ENCODE measurements around the gene KLRF1.

DNA sequence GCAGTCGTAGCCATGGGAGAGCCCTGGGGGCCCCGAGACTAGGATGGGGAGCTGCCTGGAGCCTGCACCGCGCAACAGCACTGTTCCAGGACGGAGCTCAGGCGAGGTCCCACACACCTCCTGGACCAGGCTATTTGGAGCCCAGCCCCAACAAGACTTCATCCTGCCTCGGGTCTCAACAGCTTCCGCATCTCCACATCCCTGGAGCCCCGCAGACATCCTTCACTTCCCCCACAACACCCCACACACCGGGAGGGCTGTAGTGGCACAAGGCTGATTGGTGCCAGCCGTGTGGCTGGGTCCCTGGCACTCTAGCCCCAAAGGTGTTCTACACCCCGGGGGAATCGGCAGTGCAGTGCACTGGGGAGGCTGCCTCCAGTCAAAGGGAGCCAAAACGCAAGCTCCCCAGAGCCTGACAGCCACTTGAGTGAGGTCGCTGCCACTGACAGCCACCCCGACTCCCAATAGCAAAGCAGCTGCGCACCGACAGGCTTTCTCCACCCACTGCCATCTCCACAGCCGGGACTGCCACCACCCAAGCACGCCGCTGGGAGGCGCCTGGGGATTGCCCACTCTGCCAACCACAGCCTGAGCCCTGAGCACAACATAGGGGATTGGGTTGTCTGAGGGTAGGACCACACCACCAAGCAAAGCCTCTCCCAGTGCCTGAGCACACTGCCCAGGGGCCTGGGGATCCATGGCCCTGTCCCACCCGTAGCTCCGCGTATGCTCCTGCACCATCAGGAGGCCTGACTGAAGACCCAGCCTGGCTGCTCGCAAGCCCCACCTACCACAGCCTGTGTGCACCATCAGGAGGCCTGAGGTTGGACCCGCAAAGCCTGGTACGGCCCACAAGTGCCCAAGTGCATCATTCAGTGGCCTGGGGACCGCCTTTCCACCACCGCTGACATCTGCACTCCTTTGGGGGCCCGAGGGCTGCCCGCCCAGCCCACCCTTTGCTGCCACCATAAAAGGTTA, 13.2 kb upstream of the KLRF1 start:
- TF ChIP-seq, protein P1, sequence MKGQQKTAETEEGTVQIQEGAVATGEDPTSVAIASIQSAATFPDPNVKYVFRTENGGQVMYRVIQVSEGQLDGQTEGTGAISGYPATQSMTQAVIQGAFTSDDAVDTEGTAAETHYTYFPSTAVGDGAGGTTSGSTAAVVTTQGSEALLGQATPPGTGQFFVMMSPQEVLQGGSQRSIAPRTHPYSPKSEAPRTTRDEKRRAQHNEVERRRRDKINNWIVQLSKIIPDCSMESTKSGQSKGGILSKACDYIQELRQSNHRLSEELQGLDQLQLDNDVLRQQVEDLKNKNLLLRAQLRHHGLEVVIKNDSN (IDR thresholded peaks at IDR 0.05; ENCODE audit: borderline replicate concordance, low read depth): no peak
- TF ChIP-seq POLR2AphosphoS5 (IDR thresholded peaks at IDR 0.05; ENCODE audit: low read depth, low read length) (no peak), FOXJ3 (CRISPR knock-in tag; IDR thresholded peaks at IDR 0.05) (no peak), EP300 (IDR thresholded peaks at IDR 0.05; ENCODE audit: borderline replicate concordance in 1 of 2, low read depth in 1 of 2, low read length in 1 of 2) (no peak), FOXM1 (IDR thresholded peaks at IDR 0.05; ENCODE audit: low read depth) (no peak), ELF1 (IDR thresholded peaks at IDR 0.05) (no peak), SIN3A (IDR thresholded peaks at IDR 0.05; ENCODE audit: borderline replicate concordance, low read depth, low read length) (no peak)
- TF ChIP-seq, protein P2, sequence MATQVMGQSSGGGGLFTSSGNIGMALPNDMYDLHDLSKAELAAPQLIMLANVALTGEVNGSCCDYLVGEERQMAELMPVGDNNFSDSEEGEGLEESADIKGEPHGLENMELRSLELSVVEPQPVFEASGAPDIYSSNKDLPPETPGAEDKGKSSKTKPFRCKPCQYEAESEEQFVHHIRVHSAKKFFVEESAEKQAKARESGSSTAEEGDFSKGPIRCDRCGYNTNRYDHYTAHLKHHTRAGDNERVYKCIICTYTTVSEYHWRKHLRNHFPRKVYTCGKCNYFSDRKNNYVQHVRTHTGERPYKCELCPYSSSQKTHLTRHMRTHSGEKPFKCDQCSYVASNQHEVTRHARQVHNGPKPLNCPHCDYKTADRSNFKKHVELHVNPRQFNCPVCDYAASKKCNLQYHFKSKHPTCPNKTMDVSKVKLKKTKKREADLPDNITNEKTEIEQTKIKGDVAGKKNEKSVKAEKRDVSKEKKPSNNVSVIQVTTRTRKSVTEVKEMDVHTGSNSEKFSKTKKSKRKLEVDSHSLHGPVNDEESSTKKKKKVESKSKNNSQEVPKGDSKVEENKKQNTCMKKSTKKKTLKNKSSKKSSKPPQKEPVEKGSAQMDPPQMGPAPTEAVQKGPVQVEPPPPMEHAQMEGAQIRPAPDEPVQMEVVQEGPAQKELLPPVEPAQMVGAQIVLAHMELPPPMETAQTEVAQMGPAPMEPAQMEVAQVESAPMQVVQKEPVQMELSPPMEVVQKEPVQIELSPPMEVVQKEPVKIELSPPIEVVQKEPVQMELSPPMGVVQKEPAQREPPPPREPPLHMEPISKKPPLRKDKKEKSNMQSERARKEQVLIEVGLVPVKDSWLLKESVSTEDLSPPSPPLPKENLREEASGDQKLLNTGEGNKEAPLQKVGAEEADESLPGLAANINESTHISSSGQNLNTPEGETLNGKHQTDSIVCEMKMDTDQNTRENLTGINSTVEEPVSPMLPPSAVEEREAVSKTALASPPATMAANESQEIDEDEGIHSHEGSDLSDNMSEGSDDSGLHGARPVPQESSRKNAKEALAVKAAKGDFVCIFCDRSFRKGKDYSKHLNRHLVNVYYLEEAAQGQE (IDR thresholded peaks at IDR 0.05; ENCODE audit: low read depth, low read length): no peak
- TF ChIP-seq, protein P3, sequence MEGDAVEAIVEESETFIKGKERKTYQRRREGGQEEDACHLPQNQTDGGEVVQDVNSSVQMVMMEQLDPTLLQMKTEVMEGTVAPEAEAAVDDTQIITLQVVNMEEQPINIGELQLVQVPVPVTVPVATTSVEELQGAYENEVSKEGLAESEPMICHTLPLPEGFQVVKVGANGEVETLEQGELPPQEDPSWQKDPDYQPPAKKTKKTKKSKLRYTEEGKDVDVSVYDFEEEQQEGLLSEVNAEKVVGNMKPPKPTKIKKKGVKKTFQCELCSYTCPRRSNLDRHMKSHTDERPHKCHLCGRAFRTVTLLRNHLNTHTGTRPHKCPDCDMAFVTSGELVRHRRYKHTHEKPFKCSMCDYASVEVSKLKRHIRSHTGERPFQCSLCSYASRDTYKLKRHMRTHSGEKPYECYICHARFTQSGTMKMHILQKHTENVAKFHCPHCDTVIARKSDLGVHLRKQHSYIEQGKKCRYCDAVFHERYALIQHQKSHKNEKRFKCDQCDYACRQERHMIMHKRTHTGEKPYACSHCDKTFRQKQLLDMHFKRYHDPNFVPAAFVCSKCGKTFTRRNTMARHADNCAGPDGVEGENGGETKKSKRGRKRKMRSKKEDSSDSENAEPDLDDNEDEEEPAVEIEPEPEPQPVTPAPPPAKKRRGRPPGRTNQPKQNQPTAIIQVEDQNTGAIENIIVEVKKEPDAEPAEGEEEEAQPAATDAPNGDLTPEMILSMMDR (IDR thresholded peaks at IDR 0.05): peak; percentile 55
- TF ChIP-seq, protein P4, sequence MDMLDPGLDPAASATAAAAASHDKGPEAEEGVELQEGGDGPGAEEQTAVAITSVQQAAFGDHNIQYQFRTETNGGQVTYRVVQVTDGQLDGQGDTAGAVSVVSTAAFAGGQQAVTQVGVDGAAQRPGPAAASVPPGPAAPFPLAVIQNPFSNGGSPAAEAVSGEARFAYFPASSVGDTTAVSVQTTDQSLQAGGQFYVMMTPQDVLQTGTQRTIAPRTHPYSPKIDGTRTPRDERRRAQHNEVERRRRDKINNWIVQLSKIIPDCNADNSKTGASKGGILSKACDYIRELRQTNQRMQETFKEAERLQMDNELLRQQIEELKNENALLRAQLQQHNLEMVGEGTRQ (IDR thresholded peaks at IDR 0.05; ENCODE audit: borderline replicate concordance, low read depth, low read length): no peak
- TF ChIP-seq, protein P5, sequence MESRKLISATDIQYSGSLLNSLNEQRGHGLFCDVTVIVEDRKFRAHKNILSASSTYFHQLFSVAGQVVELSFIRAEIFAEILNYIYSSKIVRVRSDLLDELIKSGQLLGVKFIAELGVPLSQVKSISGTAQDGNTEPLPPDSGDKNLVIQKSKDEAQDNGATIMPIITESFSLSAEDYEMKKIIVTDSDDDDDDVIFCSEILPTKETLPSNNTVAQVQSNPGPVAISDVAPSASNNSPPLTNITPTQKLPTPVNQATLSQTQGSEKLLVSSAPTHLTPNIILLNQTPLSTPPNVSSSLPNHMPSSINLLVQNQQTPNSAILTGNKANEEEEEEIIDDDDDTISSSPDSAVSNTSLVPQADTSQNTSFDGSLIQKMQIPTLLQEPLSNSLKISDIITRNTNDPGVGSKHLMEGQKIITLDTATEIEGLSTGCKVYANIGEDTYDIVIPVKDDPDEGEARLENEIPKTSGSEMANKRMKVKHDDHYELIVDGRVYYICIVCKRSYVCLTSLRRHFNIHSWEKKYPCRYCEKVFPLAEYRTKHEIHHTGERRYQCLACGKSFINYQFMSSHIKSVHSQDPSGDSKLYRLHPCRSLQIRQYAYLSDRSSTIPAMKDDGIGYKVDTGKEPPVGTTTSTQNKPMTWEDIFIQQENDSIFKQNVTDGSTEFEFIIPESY (IDR thresholded peaks at IDR 0.05; ENCODE audit: borderline replicate concordance, low read depth): no peak
- TF ChIP-seq, protein P6, sequence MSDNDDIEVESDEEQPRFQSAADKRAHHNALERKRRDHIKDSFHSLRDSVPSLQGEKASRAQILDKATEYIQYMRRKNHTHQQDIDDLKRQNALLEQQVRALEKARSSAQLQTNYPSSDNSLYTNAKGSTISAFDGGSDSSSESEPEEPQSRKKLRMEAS (IDR thresholded peaks at IDR 0.05; ENCODE audit: low read depth): no peak
